HepG2 (cell line): Measurements from ENCODE around the gene GRID1. TPM values are rescaled to one million over a fixed set of nuclear protein-coding genes. Genes with fewer than 3 reads are reported as not detected.

ENCODE experiments used
- ATAC-seq: fragments of 200-7000 bp; cut with Tn5 transposase; 3 replicates; pipeline ENCODE4 v1.9.1; 2020; ENCODE audit warnings: mild to moderate bottlenecking, moderate library complexity
- BruUV-seq: library from RNA; stranded (reverse); fragments of 400-500 nt; replicated peaks from 2 replicates; lab custom pipeline; 2021; lab: Mats Ljungman, UMichigan
- CTCF ChIA-PET: fragments of 300-600 bp; formaldehyde crosslinking; extraction: SDS; loops from one replicate; lab custom pipeline; 2021; ENCODE audit warnings: low total read pairs, inconsistent platforms, low intra/inter-chr PET ratio; lab: Yijun Ruan, JAX
- POLR2A ChIA-PET: fragments of 350-600 bp; sonication (Branson Sonifier 250); formaldehyde crosslinking; loops from one replicate; lab custom pipeline; 2020; ENCODE audit warnings: antibody characterized with exemption, inconsistent platforms; lab: Yijun Ruan, JAX
- DNase-seq: peaks from one replicate; pipeline ENCODE4 v3.0.0-alpha.2; 2015; ENCODE audit warnings: low spot score
- FAIRE-seq: peaks from 3 replicates; lab custom pipeline; 2011; peaks lifted over from hg19 to GRCh38; lab: Jason Lieb, UNC
- H2AFZ ChIP-seq: one replicate; pipeline ENCODE4 v1.6.1; 2011; ENCODE audit warnings: low read length, inconsistent platforms
- H3K27ac ChIP-seq: fragments of 300-600 bp; 3 replicates; pipeline ENCODE4 v1.8.0; 2011; ENCODE audit warnings: mixed run types, mild to moderate bottlenecking, mixed read lengths, low read length, inconsistent platforms; ENCODE audit not compliant: insufficient read depth; ENCODE audit errors: extremely low read length
- H3K27me3 ChIP-seq, 2 experiments: fragments of 200-600 bp in 1 of 2; 2 replicates in 1 of 2; 3 replicates in 1 of 2; pipeline versions ENCODE4 v1.6.0 to v1.8.0; 2011; ENCODE audit warnings: low read length in 2 of 2, mild to moderate bottlenecking in 2 of 2, moderate library complexity in 2 of 2, inconsistent platforms in 1 of 2; ENCODE audit not compliant: insufficient read depth in 2 of 2, control insufficient read depth in 1 of 2
- H3K36me3 ChIP-seq, 2 experiments: fragments of 200-600 bp in 1 of 2; replicated peaks in 1 of 2; 2 replicates in 1 of 2; 3 replicates in 1 of 2; pipeline versions ENCODE4 v1.5.1 to v1.8.0; 2011; ENCODE audit warnings: low read length in 2 of 2, inconsistent platforms in 1 of 2; ENCODE audit not compliant: insufficient read depth in 2 of 2, control insufficient read depth in 1 of 2
- H3K4me1 ChIP-seq: 2 replicates; pipeline ENCODE4 v1.5.1; 2012; ENCODE audit warnings: low read length, inconsistent platforms; ENCODE audit not compliant: insufficient read depth
- H3K4me2 ChIP-seq: 2 replicates; pipeline ENCODE4 v1.6.0; 2011; ENCODE audit warnings: low read depth, low read length, inconsistent platforms
- H3K4me3 ChIP-seq, 3 experiments: fragments of 200-600 bp in 1 of 3; sonication (generic), shearing (Covaris generic) in 1 of 3; replicated peaks in 1 of 3; 2 replicates each; pipeline ENCODE4 v1.5.1; 2011 to 2016; ENCODE audit warnings: low read length in 3 of 3, inconsistent platforms in 2 of 3, low read depth in 2 of 3, mild to moderate bottlenecking in 2 of 3, control low read depth in 1 of 3, mixed read lengths in 1 of 3; ENCODE audit not compliant: insufficient read depth in 1 of 3
- H3K79me2 ChIP-seq: one replicate; pipeline ENCODE4 v1.6.1; 2011; ENCODE audit warnings: low read length, inconsistent platforms; ENCODE audit not compliant: insufficient read depth
- H3K9ac ChIP-seq: 2 replicates; pipeline ENCODE4 v1.6.0; 2011; ENCODE audit warnings: mild to moderate bottlenecking, low read depth, low read length, inconsistent platforms; ENCODE audit not compliant: insufficient read depth
- H3K9me3 ChIP-seq: 2 replicates; pipeline ENCODE4 v1.5.1; 2012; ENCODE audit warnings: mild to moderate bottlenecking, low read length
- H4K20me1 ChIP-seq: 2 replicates; pipeline ENCODE4 v1.6.0; 2011; ENCODE audit warnings: inconsistent platforms, mild to moderate bottlenecking, low read length, moderate library complexity; ENCODE audit not compliant: insufficient read depth
- CAMTA2 ChIP-seq: sonication (generic); formaldehyde crosslinking; IDR thresholded peaks from 2 replicates; pipeline ENCODE4 v1.4.0; 2020; ENCODE audit warnings: mild to moderate bottlenecking, missing genetic modification reagents, borderline replicate concordance
- CHD2 ChIP-seq: IDR thresholded peaks from 2 replicates; pipeline ENCODE4 v1.6.1; 2011; ENCODE audit warnings: low read depth, low read length, improper control_type of control experiment
- DNMT1 ChIP-seq: sonication (generic); formaldehyde crosslinking; IDR thresholded peaks from 2 replicates; pipeline ENCODE4 v1.5.1; 2020; ENCODE audit warnings: mild to moderate bottlenecking, missing genetic modification reagents
- IRF2 ChIP-seq: IDR thresholded peaks from 2 replicates; pipeline ENCODE4 v1.6.1; 2018; ENCODE audit warnings: missing genetic modification reagents, missing compliant biosample characterization
- RFXANK ChIP-seq: IDR thresholded peaks from 2 replicates; pipeline ENCODE4 v1.6.1; 2016
- SALL1 ChIP-seq: sonication (generic); formaldehyde crosslinking; IDR thresholded peaks from 2 replicates; pipeline ENCODE4 v1.8.0; 2022; ENCODE audit warnings: mild to moderate bottlenecking, missing genetic modification reagents
- SMARCE1 ChIP-seq: fragments of 450-650 bp; IDR thresholded peaks from 2 replicates; pipeline ENCODE4 v1.6.1; 2017; ENCODE audit warnings: borderline replicate concordance
- SYNCRIP ChIP-seq: fragments of 200-400 bp; formaldehyde crosslinking; IDR thresholded peaks from 2 replicates; pipeline ENCODE4 v1.6.1; 2018; ENCODE audit warnings: mild to moderate bottlenecking, low read depth, low read length; ENCODE audit not compliant: insufficient read depth
- ZNF12 ChIP-seq: sonication (generic); formaldehyde crosslinking; IDR thresholded peaks from 2 replicates; pipeline ENCODE4 v1.5.0; 2020; ENCODE audit warnings: missing genetic modification reagents
- ZNF124 ChIP-seq: sonication (generic); formaldehyde crosslinking; IDR thresholded peaks from 2 replicates; pipeline ENCODE4 v1.4.0; 2020; ENCODE audit warnings: missing genetic modification reagents
- ZNF337 ChIP-seq: sonication (generic); formaldehyde crosslinking; IDR thresholded peaks from 2 replicates; pipeline ENCODE4 v1.5.1; 2020; ENCODE audit warnings: missing genetic modification reagents, low read depth, mild to moderate bottlenecking, borderline replicate concordance
- WGBS: methylation state at CpG from one replicate; pipeline ENCODE4 v1.1.6; 2017; ENCODE audit warnings: low lambda C conversion rate; 5-methylcytosine and 5-hydroxymethylcytosine counted together
- in situ Hi-C: cut with HindIII; loops from 2 replicates; pipeline ENCODE4 v1.10.0; 2017; ENCODE audit warnings: low pct_unique_long_range_greater_than_20kb; ENCODE audit not compliant: extremely low pct_ligation_motif_present
- intact Hi-C: fragments of 100-400 bp; cut with micrococcal nuclease; formaldehyde crosslinking; loops from one replicate; pipeline ENCODE4 v1.10.0; 2022; ENCODE audit not compliant: unreplicated experiment
- polyA plus RNA-seq, 8 experiments: library from polyadenylated mRNA; depleted of rRNA in 3 of 8; stranded (reverse) in 7 of 8; unstranded in 1 of 8; fragments of >200 nt; fragmentation: Illumina TruSeq in 4 of 8; extraction: Trizol in 4 of 8; gene quantifications; 2 replicates each; pipeline versions ENCODE4 v1.2.1 to v1.2.3, GENCODE V29; 2011 to 2016; ENCODE audit warnings: low read depth in 4 of 8, missing spikeins in 1 of 8, mixed read lengths in 1 of 8; ENCODE audit not compliant: insufficient read depth in 1 of 8
- total RNA-seq, 5 experiments: library from RNA; depleted of rRNA; stranded (reverse); fragments of >200 nt; fragmentation: Illumina TruSeq; extraction: Trizol; gene quantifications; 2 replicates each; pipeline ENCODE4 v1.2.3, GENCODE V29; 2016; ENCODE audit warnings: low read depth in 1 of 5
- TF ChIP-seq, protein P1 (sequence below): sonication (generic); formaldehyde crosslinking; IDR thresholded peaks from 2 replicates; pipeline ENCODE4 v1.4.0; 2020; ENCODE audit warnings: missing genetic modification reagents
- TF ChIP-seq, protein P2 (sequence below): sonication (generic); formaldehyde crosslinking; IDR thresholded peaks from 2 replicates; pipeline ENCODE4 v1.4.0; 2020; ENCODE audit warnings: mild to moderate bottlenecking, missing genetic modification reagents
- TF ChIP-seq, protein P3 (sequence below): sonication (generic); formaldehyde crosslinking; IDR thresholded peaks from 2 replicates; pipeline ENCODE4 v1.8.1; 2023; ENCODE audit warnings: mild to moderate bottlenecking, inconsistent platforms, moderate library complexity, missing genetic modification reagents, borderline replicate concordance
- TF ChIP-seq, protein P4 (sequence below): IDR thresholded peaks from 2 replicates; pipeline ENCODE4 v1.6.1; 2016
- TF ChIP-seq, protein P5 (sequence below): sonication (generic); formaldehyde crosslinking; IDR thresholded peaks from 2 replicates; pipeline ENCODE4 v1.4.0; 2020; ENCODE audit warnings: mild to moderate bottlenecking, low read depth, missing genetic modification reagents
- TF ChIP-seq, protein P6 (sequence below): sonication (generic); formaldehyde crosslinking; IDR thresholded peaks from 2 replicates; pipeline ENCODE4 v1.8.1; 2023; ENCODE audit warnings: missing genetic modification reagents, inconsistent platforms, borderline replicate concordance

Gene GRID1
- total and polyA plus RNA-seq, 2 of the 13 experiments (the other 11 are each of a cell fraction or from before 2014, with no cell fraction given), result 0.05 TPM; not detected in 1

DNA sequence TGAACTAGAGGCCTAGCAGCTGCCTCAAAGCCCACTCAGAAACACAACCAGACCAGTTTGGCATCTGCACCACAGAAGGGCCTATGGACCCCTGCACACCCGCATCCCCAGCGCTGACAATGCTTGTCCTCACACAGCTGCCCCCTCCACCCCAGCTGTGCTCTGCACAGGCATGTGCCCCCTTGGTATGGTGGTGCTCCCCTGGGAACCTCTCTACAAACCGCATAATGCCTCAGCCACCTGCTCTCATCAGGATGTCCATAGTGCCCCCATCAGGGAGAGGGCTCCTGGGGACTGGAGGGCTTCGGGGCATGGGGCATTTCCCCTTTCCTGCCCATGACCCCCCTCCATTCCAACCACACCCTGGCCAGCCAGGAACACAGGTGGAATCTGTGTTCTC is 347.5 kb downstream of the GRID1 start (continued):
- TF ChIP-seq SYNCRIP (no peak), DNMT1 (no peak), ZNF12 (CRISPR knock-in tag) (no peak), ZNF337 (no peak), IRF2 (CRISPR knock-in tag) (no peak), SALL1 (CRISPR knock-in tag) (no peak), ZNF124 (CRISPR knock-in tag) (no peak), CHD2 (no peak), SMARCE1 (no peak), RFXANK (CRISPR knock-in tag) (no peak)
- TF ChIP-seq, protein P1, sequence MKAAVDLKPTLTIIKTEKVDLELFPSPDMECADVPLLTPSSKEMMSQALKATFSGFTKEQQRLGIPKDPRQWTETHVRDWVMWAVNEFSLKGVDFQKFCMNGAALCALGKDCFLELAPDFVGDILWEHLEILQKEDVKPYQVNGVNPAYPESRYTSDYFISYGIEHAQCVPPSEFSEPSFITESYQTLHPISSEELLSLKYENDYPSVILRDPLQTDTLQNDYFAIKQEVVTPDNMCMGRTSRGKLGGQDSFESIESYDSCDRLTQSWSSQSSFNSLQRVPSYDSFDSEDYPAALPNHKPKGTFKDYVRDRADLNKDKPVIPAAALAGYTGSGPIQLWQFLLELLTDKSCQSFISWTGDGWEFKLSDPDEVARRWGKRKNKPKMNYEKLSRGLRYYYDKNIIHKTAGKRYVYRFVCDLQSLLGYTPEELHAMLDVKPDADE (CRISPR knock-in tag), result no peak

DNA sequence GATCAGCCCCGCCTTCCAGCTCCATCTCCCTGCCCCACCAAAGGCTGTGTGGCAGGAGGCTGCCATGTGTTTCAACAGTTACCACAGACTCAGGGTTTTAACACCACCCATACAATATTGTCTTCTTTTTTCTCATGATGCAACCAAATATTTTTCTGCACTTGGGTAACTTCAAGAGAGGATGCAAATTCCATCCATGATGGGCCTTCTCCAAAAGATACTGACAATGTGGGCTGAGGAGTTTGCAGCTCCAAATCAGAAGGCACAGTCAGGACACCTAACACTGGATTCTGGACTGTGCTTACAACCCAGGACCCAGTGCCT is 347.9 kb downstream of the GRID1 start:
- FAIRE-seq (no peak), DNase-seq (no peak), ATAC-seq (no peak)
- no peaks in the 10 kb centered on the region for H3K79me2 ChIP-seq
- H3K4me3 ChIP-seq, result no peak overlapping the region
- H3K4me2 ChIP-seq, result no peak overlapping the region
- in situ Hi-C loops (no loop called here), intact Hi-C loops (no loop called here)
- peaks cover 0 to 6% of the 10 kb centered on the region in 2 experiments; a peak in 1 of 5 replicates for H3K27me3 ChIP-seq
- H3K4me1 ChIP-seq, result no peaks in the 10 kb centered on the region
- H3K9ac ChIP-seq, result no peak overlapping the region
- H2AFZ ChIP-seq, result no peak overlapping the region
- H3K36me3 ChIP-seq, result no peaks in the 10 kb centered on the region
- ChIA-PET CTCF (no interaction called here), POLR2A (no interaction called here)
- no CpG with 5 or more reads among the region's 1 CpG for WGBS
- H3K9me3 ChIP-seq, result no peaks in the 10 kb centered on the region
- H3K27ac ChIP-seq, result no peak overlapping the region
- H4K20me1 ChIP-seq, result no peaks in the 10 kb centered on the region
- BruUV-seq, result no TSS peak
- TF ChIP-seq, protein P2, sequence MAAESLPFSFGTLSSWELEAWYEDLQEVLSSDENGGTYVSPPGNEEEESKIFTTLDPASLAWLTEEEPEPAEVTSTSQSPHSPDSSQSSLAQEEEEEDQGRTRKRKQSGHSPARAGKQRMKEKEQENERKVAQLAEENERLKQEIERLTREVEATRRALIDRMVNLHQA, result no peak
- TF ChIP-seq CAMTA2 (CRISPR knock-in tag), result no peak
- TF ChIP-seq, protein P3, sequence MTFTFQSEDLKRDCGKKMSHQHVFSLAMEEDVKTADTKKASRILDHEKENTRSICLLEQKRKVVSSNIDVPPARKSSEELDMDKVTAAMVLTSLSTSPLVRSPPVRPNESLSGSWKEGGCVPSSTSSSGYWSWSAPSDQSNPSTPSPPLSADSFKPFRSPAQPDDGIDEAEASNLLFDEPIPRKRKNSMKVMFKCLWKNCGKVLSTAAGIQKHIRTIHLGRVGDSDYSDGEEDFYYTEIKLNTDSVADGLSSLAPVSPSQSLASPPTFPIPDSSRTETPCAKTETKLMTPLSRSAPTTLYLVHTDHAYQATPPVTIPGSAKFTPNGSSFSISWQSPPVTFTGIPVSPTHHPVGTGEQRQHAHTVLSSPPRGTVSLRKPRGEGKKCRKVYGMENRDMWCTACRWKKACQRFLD (CRISPR knock-in tag), result no peak
- TF ChIP-seq, protein P4, sequence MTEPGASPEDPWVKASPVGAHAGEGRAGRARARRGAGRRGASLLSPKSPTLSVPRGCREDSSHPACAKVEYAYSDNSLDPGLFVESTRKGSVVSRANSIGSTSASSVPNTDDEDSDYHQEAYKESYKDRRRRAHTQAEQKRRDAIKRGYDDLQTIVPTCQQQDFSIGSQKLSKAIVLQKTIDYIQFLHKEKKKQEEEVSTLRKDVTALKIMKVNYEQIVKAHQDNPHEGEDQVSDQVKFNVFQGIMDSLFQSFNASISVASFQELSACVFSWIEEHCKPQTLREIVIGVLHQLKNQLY (CRISPR knock-in tag), result no peak
- TF ChIP-seq, protein P5, sequence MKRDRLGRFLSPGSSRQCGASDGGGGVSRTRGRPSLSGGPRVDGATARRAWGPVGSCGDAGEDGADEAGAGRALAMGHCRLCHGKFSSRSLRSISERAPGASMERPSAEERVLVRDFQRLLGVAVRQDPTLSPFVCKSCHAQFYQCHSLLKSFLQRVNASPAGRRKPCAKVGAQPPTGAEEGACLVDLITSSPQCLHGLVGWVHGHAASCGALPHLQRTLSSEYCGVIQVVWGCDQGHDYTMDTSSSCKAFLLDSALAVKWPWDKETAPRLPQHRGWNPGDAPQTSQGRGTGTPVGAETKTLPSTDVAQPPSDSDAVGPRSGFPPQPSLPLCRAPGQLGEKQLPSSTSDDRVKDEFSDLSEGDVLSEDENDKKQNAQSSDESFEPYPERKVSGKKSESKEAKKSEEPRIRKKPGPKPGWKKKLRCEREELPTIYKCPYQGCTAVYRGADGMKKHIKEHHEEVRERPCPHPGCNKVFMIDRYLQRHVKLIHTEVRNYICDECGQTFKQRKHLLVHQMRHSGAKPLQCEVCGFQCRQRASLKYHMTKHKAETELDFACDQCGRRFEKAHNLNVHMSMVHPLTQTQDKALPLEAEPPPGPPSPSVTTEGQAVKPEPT (CRISPR knock-in tag), result no peak
- TF ChIP-seq, protein P6, sequence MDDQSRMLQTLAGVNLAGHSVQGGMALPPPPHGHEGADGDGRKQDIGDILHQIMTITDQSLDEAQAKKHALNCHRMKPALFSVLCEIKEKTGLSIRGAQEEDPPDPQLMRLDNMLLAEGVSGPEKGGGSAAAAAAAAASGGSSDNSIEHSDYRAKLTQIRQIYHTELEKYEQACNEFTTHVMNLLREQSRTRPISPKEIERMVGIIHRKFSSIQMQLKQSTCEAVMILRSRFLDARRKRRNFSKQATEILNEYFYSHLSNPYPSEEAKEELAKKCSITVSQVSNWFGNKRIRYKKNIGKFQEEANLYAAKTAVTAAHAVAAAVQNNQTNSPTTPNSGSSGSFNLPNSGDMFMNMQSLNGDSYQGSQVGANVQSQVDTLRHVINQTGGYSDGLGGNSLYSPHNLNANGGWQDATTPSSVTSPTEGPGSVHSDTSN (CRISPR knock-in tag), result no peak
